OCI-LY7 (cell line): ENCODE data around the gene TNP2.

Experiments
- EZH2phosphoT487 ChIP-seq: fragments of 200-600 bp; sonication (generic); IDR thresholded peaks from 2 replicates; pipeline ENCODE4 v1.6.1; 2018; ENCODE audit warnings: low read depth, borderline replicate concordance, mild to moderate bottlenecking, mixed run types, antibody characterized with exemption, low read length, moderate library complexity, mixed read lengths
- TF ChIP-seq, protein P1 (sequence below): fragments of 200-600 bp; sonication (generic); conservative IDR thresholded peaks from 2 replicates; pipeline ENCODE4 v1.5.1; 2014; ENCODE audit warnings: mild to moderate bottlenecking, antibody characterized with exemption, low read length, moderate library complexity, mixed read lengths

DNA sequence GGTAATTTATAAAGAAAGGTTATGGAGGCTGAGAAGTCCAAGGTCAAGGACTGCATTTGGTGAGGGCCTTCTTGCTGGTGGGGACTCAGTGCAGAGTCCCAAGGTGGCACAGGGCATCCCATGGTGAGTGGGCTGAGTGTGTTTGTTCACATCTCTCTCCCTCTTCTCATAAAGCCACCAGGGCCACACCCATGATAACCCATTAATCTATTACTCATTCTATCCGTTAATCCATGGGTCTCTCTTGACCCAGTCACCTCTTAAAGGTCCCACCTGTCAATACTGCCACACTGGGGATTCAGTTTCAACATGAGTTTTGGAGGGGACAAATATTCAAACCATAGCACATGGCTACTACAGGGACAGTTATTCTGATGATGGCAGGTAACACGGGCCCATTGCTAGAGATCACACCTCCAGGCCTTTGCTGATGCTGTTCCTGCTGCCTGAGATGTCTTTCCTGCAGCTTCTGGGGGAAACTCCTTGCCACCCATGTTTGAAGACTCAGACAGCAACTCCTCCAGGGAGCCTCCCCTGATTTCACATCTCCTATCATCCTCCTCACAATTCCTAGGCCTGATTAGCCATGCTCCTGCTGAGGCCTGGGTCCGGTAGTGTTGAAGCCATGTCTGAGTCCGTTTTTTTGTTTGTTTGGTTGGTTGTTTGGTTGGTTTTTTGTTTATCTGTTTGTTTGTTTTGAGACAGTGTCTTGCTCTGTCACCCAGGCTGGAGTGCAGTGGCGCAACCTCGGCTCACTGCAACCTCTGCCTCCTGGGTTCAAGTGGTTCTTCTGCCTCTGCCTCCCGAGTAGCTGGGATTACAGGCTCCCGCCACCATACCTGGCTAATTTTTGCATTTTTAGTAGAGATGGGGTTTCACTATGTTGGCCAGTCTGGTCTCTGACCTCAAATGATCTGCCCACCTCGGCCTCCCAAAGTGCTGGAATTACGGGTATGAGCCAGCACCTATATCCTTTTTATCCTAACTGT lies 29.2 kb downstream of the TNP2 start:
- TF ChIP-seq, protein P1, sequence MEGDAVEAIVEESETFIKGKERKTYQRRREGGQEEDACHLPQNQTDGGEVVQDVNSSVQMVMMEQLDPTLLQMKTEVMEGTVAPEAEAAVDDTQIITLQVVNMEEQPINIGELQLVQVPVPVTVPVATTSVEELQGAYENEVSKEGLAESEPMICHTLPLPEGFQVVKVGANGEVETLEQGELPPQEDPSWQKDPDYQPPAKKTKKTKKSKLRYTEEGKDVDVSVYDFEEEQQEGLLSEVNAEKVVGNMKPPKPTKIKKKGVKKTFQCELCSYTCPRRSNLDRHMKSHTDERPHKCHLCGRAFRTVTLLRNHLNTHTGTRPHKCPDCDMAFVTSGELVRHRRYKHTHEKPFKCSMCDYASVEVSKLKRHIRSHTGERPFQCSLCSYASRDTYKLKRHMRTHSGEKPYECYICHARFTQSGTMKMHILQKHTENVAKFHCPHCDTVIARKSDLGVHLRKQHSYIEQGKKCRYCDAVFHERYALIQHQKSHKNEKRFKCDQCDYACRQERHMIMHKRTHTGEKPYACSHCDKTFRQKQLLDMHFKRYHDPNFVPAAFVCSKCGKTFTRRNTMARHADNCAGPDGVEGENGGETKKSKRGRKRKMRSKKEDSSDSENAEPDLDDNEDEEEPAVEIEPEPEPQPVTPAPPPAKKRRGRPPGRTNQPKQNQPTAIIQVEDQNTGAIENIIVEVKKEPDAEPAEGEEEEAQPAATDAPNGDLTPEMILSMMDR: no peak
- TF ChIP-seq EZH2phosphoT487: no peak
